SH-SY5Y (cell line): ENCODE results near the gene ERCC2.

Experiments used
- GATA2 ChIP-seq: IDR thresholded peaks from 2 replicates; pipeline ENCODE4 v1.6.1; 2011; ENCODE audit warnings: mild to moderate bottlenecking, low read depth, low read length
- GATA3 ChIP-seq: IDR thresholded peaks from 2 replicates; pipeline ENCODE4 v1.6.1; 2011; ENCODE audit warnings: low read depth, mild to moderate bottlenecking, low read length, moderate library complexity

The ERCC2 gene

GRCh38 chr19:45370410-45371204 lies at the start of gene ERCC2:
ERCC2 (minus strand) TSS chr19:45370573; CDS start chr19:45370540, 33 bp downstream.
- TF ChIP-seq GATA3, result no peak
- no peak for TF ChIP-seq GATA2

- TF ChIP-seq GATA3, result no peak
- TF ChIP-seq GATA2, result no peak
Measured at GRCh38 chr19:45419895-45420294, 49.5 kb upstream of the ERCC2 start.

GRCh38 chr19:45419396-45419795 lies 49.0 kb upstream of the ERCC2 start:
- TF ChIP-seq GATA3 (no peak), GATA2 (no peak)

GRCh38 chr19:45418802-45419201 lies 48.4 kb upstream of the ERCC2 start:
- TF ChIP-seq GATA2, result no peak
- TF ChIP-seq GATA3, result no peak

- TF ChIP-seq GATA2, result no peak
- no peak for TF ChIP-seq GATA3
Measured at GRCh38 chr19:45417151-45417550, 46.8 kb upstream of the ERCC2 start.

- no peak for TF ChIP-seq GATA2
- no peak for TF ChIP-seq GATA3
Measured at GRCh38 chr19:45414468-45414867, 44.1 kb upstream of the ERCC2 start.

- no peak for TF ChIP-seq GATA2
- TF ChIP-seq GATA3, result no peak
Measured at GRCh38 chr19:45413497-45413896, 43.1 kb upstream of the ERCC2 start.

GRCh38 chr19:45409557-45409920 lies 39.2 kb upstream of the ERCC2 start:
- no peak for TF ChIP-seq GATA2
- no peak for TF ChIP-seq GATA3

GRCh38 chr19:45408830-45409556 lies 38.6 kb upstream of the ERCC2 start:
- no peak for TF ChIP-seq GATA2

- TF ChIP-seq GATA2 (no peak), GATA3 (no peak)
Measured at GRCh38 chr19:45408121-45408520, 37.7 kb upstream of the ERCC2 start.

- no peak for TF ChIP-seq GATA3
- TF ChIP-seq GATA2, result no peak
Measured at GRCh38 chr19:45407091-45407375, 36.7 kb upstream of the ERCC2 start.

- TF ChIP-seq GATA3 (no peak), GATA2 (no peak)
Measured at GRCh38 chr19:45406226-45407090, 36.1 kb upstream of the ERCC2 start, which contains the start of gene POLR1G. POLR1G (plus strand) TSS chr19:45406644; CDS start chr19:45406697, 53 bp downstream.

GRCh38 chr19:45405435-45406225 lies 35.3 kb upstream of the ERCC2 start:
- no peak for TF ChIP-seq GATA2
- TF ChIP-seq GATA3, result no peak

GRCh38 chr19:45404557-45405434 lies 34.4 kb upstream of the ERCC2 start, which contains the start of gene PPP1R13L:
PPP1R13L (minus strand) TSS chr19:45405069; CDS start chr19:45398318, 6,751 bp downstream.
- no peak for TF ChIP-seq GATA2
- TF ChIP-seq GATA3, result no peak
